Activated T-helper 1 cell treated with anti-CD3 and anti-CD28 coated beads, Interleukin-2, amount 50 U/mL, for 16 hours (primary cell): ENCODE results near the gene GLS.

Experiments
- DNase-seq, 2 donors: peaks; one replicate each; pipeline ENCODE4 v3.0.0-alpha.2; 2020; ENCODE audit warnings: low read depth in 1 of 2, low spot score in 1 of 2

GLS gene

GRCh38 chr2:190968522-190968921, 87.9 kb downstream of the GLS start:
- DNase-seq, result no peak

- no peak for DNase-seq
Measured at GRCh38 chr2:190970160-190970559, 89.5 kb downstream of the GLS start.

- DNase-seq, result no peak
Measured at GRCh38 chr2:190970873-190971506, 90.4 kb downstream of the GLS start.

GRCh38 chr2:190972213-190972612, 91.6 kb downstream of the GLS start:
- no peak for DNase-seq

- DNase-seq, result no peak
Measured at GRCh38 chr2:190972846-190973245, 92.2 kb downstream of the GLS start.

GRCh38 chr2:190973262-190973661, 92.6 kb downstream of the GLS start:
- no peak for DNase-seq

GRCh38 chr2:190973726-190974628, 93.4 kb downstream of the GLS start:
- no peak for DNase-seq

- no peak for DNase-seq
Measured at GRCh38 chr2:190974629-190975361, 94.2 kb downstream of the GLS start.

- DNase-seq, result no peak
Measured at GRCh38 chr2:190976521-190976920, 95.9 kb downstream of the GLS start.

GRCh38 chr2:190977505-190977904, 96.9 kb downstream of the GLS start:
- DNase-seq, result no peak

GRCh38 chr2:190978389-190979053, 97.9 kb downstream of the GLS start:
- no peak for DNase-seq

GRCh38 chr2:190979906-190980629, 99.4 kb downstream of the GLS start:
- DNase-seq, result no peak

GRCh38 chr2:190980630-190981209, 100.1 kb downstream of the GLS start:
- no peak for DNase-seq

- DNase-seq, result no peak
Measured at GRCh38 chr2:190981333-190981732, 100.7 kb downstream of the GLS start.

GRCh38 chr2:190981733-190982132, 101.1 kb downstream of the GLS start:
- no peak for DNase-seq

GRCh38 chr2:190982262-190983034, 101.8 kb downstream of the GLS start:
- DNase-seq, result no peak

- no peak for DNase-seq
Measured at GRCh38 chr2:190984595-190984994, 104.0 kb downstream of the GLS start.

- DNase-seq, result no peak
Measured at GRCh38 chr2:190986221-190986953, 105.8 kb downstream of the GLS start.

GRCh38 chr2:190987116-190987515, 106.5 kb downstream of the GLS start:
- no peak for DNase-seq
